GM10248 (cell line): ENCODE measurements around the gene PLEKHG3.

Experiments
- CTCF ChIA-PET: fragments of 300-600 bp; sonication (Branson Sonifier 250); formaldehyde crosslinking; extraction: SDS; loops from one replicate; lab custom pipeline; 2021; ENCODE audit warnings: antibody characterized with exemption; lab: Yijun Ruan, JAX
- POLR2A ChIA-PET: fragments of 350-650 bp; sonication (Branson Sonifier 250); formaldehyde crosslinking; extraction: SDS; loops from one replicate; lab custom pipeline; 2020; ENCODE audit warnings: antibody characterized with exemption; lab: Yijun Ruan, JAX
- DNase-seq: peaks from one replicate; pipeline ENCODE4 v3.0.0; 2012; ENCODE audit errors: extremely low spot score
- CTCF ChIP-seq: IDR thresholded peaks from 2 replicates; pipeline ENCODE4 v1.5.1; 2012; ENCODE audit warnings: mild to moderate bottlenecking, low read depth; ENCODE audit errors: extremely low read depth, missing control alignments, control extremely low read depth

Gene PLEKHG3

GRCh38 chr14:64737391-64738280 is 33.4 kb downstream of the PLEKHG3 start:
- no peak for DNase-seq
- TF ChIP-seq CTCF: no peak
- POLR2A ChIA-PET: no interaction called here
- CTCF ChIA-PET: interaction anchor here (1.3 kb wide), 1 partner anchor 27 kb away, joined by 4 read pairs; no protein-coding TSS in a partner anchor

GRCh38 chr14:64738281-64738804 is 34.1 kb downstream of the PLEKHG3 start:
- DNase-seq: no peak
- no peak for TF ChIP-seq CTCF
- ChIA-PET POLR2A (no interaction called here), CTCF (interaction anchor here (1.3 kb wide), 2 partner anchors 26 to 85 kb away, joined by 4 read pairs; no protein-coding TSS in a partner anchor)

GRCh38 chr14:64741200-64741599 is 37.0 kb downstream of the PLEKHG3 start:
- TF ChIP-seq CTCF: no peak
- no peak for DNase-seq
- POLR2A ChIA-PET: no interaction called here
- CTCF ChIA-PET: interaction anchor here (1.5 kb wide), 1 partner anchor 12 kb away, joined by 4 read pairs; no protein-coding TSS in a partner anchor

GRCh38 chr14:64741961-64742360 is 37.7 kb downstream of the PLEKHG3 start:
- no peak for TF ChIP-seq CTCF
- ChIA-PET CTCF (interaction anchor here (1.1 to 1.5 kb wide), 2 partner anchors 11 to 19 kb away, joined by 3 to 4 read pairs; no protein-coding TSS in a partner anchor), POLR2A (no interaction called here)
- DNase-seq: no peak

- no peak for DNase-seq
- POLR2A ChIA-PET: no interaction called here
- CTCF ChIA-PET: no interaction called here
- TF ChIP-seq CTCF: no peak
Measured at GRCh38 chr14:64743061-64743460, 38.8 kb downstream of the PLEKHG3 start.

GRCh38 chr14:64745511-64746091 is 41.4 kb downstream of the PLEKHG3 start:
- TF ChIP-seq CTCF: no peak
- CTCF ChIA-PET: no interaction called here
- DNase-seq: no peak
- POLR2A ChIA-PET: no interaction called here
